CD4-positive, alpha-beta T cell (primary cell): ENCODE measurements around the gene COL24A1. TPM values are rescaled to one million over a fixed set of nuclear protein-coding genes. Genes with fewer than 3 reads are reported as not detected.

Experiments used
- ATAC-seq: fragments of 200-7000 bp; cut with Tn5 transposase; one replicate; pipeline ENCODE4 v1.10.0; 2022; ENCODE audit warnings: mild to moderate bottlenecking; ENCODE audit not compliant: poor library complexity
- CTCF ChIA-PET: fragments of 350-600 bp; sonication (Branson Sonifier 250); formaldehyde crosslinking; loops from one replicate; lab custom pipeline; 2021; ENCODE audit warnings: antibody characterized with exemption, inconsistent platforms; lab: Charles Lee
- POLR2A ChIA-PET: fragments of 350-600 bp; sonication (Branson Sonifier 250); formaldehyde crosslinking; loops from one replicate; lab custom pipeline; 2021; ENCODE audit warnings: antibody characterized with exemption, inconsistent platforms; lab: Charles Lee
- DNase-seq, 14 experiments: peaks; one replicate each; pipeline ENCODE4 v3.0.0-alpha.2; 2013 to 2020; ENCODE audit warnings: mixed read lengths in 2 of 14
- H3K27ac ChIP-seq, 2 donors: one replicate each; pipeline versions ENCODE4 v1.5.1 to v1.7.0; 2013; ENCODE audit warnings: low read length in 2 of 2, low read depth in 1 of 2, mild to moderate bottlenecking in 1 of 2
- H3K27me3 ChIP-seq, 2 experiments: 1 replicate in 1 of 2; 2 replicates in 1 of 2; pipeline versions ENCODE4 v1.6.1 to v1.7.0; 2013; ENCODE audit warnings: low read length in 2 of 2, control low read depth in 1 of 2, mild to moderate bottlenecking in 1 of 2, moderate library complexity in 1 of 2; ENCODE audit not compliant: insufficient read depth in 2 of 2, control insufficient read depth in 1 of 2
- H3K36me3 ChIP-seq: one replicate; pipeline ENCODE4 v1.6.1; 2013; ENCODE audit warnings: low read length, control low read depth; ENCODE audit not compliant: insufficient read depth
- H3K4me1 ChIP-seq: one replicate; pipeline ENCODE4 v1.6.1; 2013; ENCODE audit warnings: low read length, control low read depth; ENCODE audit not compliant: insufficient read depth
- H3K4me3 ChIP-seq: one replicate; pipeline ENCODE4 v1.5.1; 2013; ENCODE audit warnings: mild to moderate bottlenecking, low read length, moderate library complexity
- H3K9me3 ChIP-seq, 2 experiments: 1 replicate in 1 of 2; 2 replicates in 1 of 2; pipeline versions ENCODE4 v1.6.1 to v1.7.0; 2013; ENCODE audit warnings: low read length in 2 of 2, mild to moderate bottlenecking in 2 of 2, control low read depth in 1 of 2, moderate library complexity in 1 of 2; ENCODE audit not compliant: control insufficient read depth in 1 of 2, insufficient read depth in 1 of 2
- H3K27ac Mint-ChIP-seq: one replicate; pipeline ENCODE4 v1.8.0; 2020; ENCODE audit warnings: mixed read lengths
- H3K27me3 Mint-ChIP-seq: one replicate; pipeline ENCODE4 v1.8.0; 2021; ENCODE audit warnings: mixed read lengths
- H3K36me3 Mint-ChIP-seq: one replicate; pipeline ENCODE4 v1.8.0; 2021; ENCODE audit warnings: low read depth, mixed read lengths
- H3K4me1 Mint-ChIP-seq: one replicate; pipeline ENCODE4 v1.8.0; 2021; ENCODE audit warnings: low read depth, mixed read lengths
- H3K4me3 Mint-ChIP-seq: one replicate; pipeline ENCODE4 v1.8.0; 2020; ENCODE audit warnings: mild to moderate bottlenecking, mixed read lengths
- H3K9me3 Mint-ChIP-seq: one replicate; pipeline ENCODE4 v1.8.0; 2020; ENCODE audit warnings: mixed read lengths
- CTCF ChIP-seq: fragments of 200-600 bp; IDR thresholded peaks from one replicate; pipeline ENCODE4 v1.8.0; 2022; ENCODE audit warnings: antibody characterized with exemption, mild to moderate bottlenecking
- intact Hi-C, 2 experiments: fragments of 100-400 bp; cut with DNase I in 1 of 2; cut with micrococcal nuclease in 1 of 2; formaldehyde crosslinking; loops; one replicate each; pipeline versions ENCODE4 v1.15.1 to v1.9.0; 2023 to 2025; cut with DNase I, micrococcal nuclease
- total RNA-seq, 174 experiments: library from RNA in 2 of 174; stranded (reverse) in 2 of 174; gene quantifications; one replicate each; pipeline ENCODE4 v1.2.3 and lab custom pipeline; 2021 to 2026

COL24A1 gene
- total RNA-seq, 2 experiments from 2014 or later, result 0.25 TPM; not detected in 1

- Histone ChIP-seq H3K27me3 (no peaks in the 10 kb centered on the region), H3K27ac (no peak overlapping the region), H3K36me3 (no peaks in the 10 kb centered on the region), H3K4me1 (no peaks in the 10 kb centered on the region), H3K4me3 (no peak overlapping the region), H3K9me3 (no peaks in the 10 kb centered on the region)
- ATAC-seq (no peak), DNase-seq (no peak)
- H3K4me3 Mint-ChIP-seq, result no peak overlapping the region
- H3K36me3 Mint-ChIP-seq, result no peaks in the 10 kb centered on the region
- POLR2A ChIA-PET, result no interaction called here
- no peaks in the 10 kb centered on the region for H3K27me3 Mint-ChIP-seq
- intact Hi-C loops, result no loop called here
- H3K4me1 Mint-ChIP-seq, result no peaks in the 10 kb centered on the region
- H3K9me3 Mint-ChIP-seq, result no peaks in the 10 kb centered on the region
- CTCF ChIA-PET, result no interaction called here
- no peak overlapping the region for H3K27ac Mint-ChIP-seq
- TF ChIP-seq CTCF, result no peak
These were observed 38.7 kb upstream of the COL24A1 start for GRCh38 chr1:86195281-86195680.

GRCh38 chr1:86194491-86195034 is 38.0 kb upstream of the COL24A1 start:
- intact Hi-C loops, result no loop called here
- no peak for DNase-seq
- H3K4me3 ChIP-seq, result no peak overlapping the region
- H3K27me3 ChIP-seq, result no peaks in the 10 kb centered on the region
- H3K9me3 ChIP-seq, result no peaks in the 10 kb centered on the region
- POLR2A ChIA-PET, result no interaction called here
- no peak for TF ChIP-seq CTCF
- H3K4me1 ChIP-seq, result no peaks in the 10 kb centered on the region
- no peaks in the 10 kb centered on the region for H3K36me3 ChIP-seq
- no peak overlapping the region for H3K27ac Mint-ChIP-seq
- no peaks in the 10 kb centered on the region for H3K36me3 Mint-ChIP-seq
- no peaks in the 10 kb centered on the region for H3K9me3 Mint-ChIP-seq
- H3K27me3 Mint-ChIP-seq, result no peaks in the 10 kb centered on the region
- H3K4me1 Mint-ChIP-seq, result no peaks in the 10 kb centered on the region
- CTCF ChIA-PET, result no interaction called here
- no peak overlapping the region for H3K4me3 Mint-ChIP-seq
- no peak overlapping the region for H3K27ac ChIP-seq
- no peak for ATAC-seq

GRCh38 chr1:86192417-86192816 is 35.8 kb upstream of the COL24A1 start:
- no peaks in the 10 kb centered on the region for H3K4me1 Mint-ChIP-seq

More at GRCh38 chr1:86192417-86192816, 35.8 kb upstream of the COL24A1 start:
- ATAC-seq, result no peak
- Mint-ChIP-seq H3K9me3 (no peaks in the 10 kb centered on the region), H3K27me3 (no peaks in the 10 kb centered on the region), H3K36me3 (no peaks in the 10 kb centered on the region), H3K27ac (no peak overlapping the region), H3K4me3 (no peak overlapping the region)
- no peaks in the 10 kb centered on the region for H3K9me3 ChIP-seq
- H3K27ac ChIP-seq, result no peak overlapping the region
- CTCF ChIA-PET, result no interaction called here
- H3K4me1 ChIP-seq, result no peaks in the 10 kb centered on the region
- H3K27me3 ChIP-seq, result no peaks in the 10 kb centered on the region
- TF ChIP-seq CTCF, result no peak
- intact Hi-C loops, result no loop called here
- no peaks in the 10 kb centered on the region for H3K36me3 ChIP-seq
- no peak overlapping the region for H3K4me3 ChIP-seq
- DNase-seq, result no peak
- POLR2A ChIA-PET, result no interaction called here
